Smooth muscle cell (in vitro differentiated cells): ENCODE data around the gene NBEAL2. TPM values are rescaled to one million over a fixed set of nuclear protein-coding genes. Genes with fewer than 3 reads are reported as not detected.

Source experiments
- DNase-seq: peaks from one replicate; lab custom pipeline; 2025; ENCODE audit not compliant: unreplicated experiment; lab: John Stamatoyannopoulos, UW
- H2AFZ ChIP-seq: fragments of 200-600 bp; sonication (generic); 2 replicates; pipeline ENCODE4 v1.6.0; 2016; ENCODE audit warnings: antibody characterized with exemption, low read depth, mild to moderate bottlenecking
- H3F3A ChIP-seq: fragments of 200-600 bp; sonication (generic); 2 replicates; pipeline ENCODE4 v1.6.0; 2017; ENCODE audit warnings: antibody characterized with exemption, low read depth
- H3K27ac ChIP-seq: fragments of 200-600 bp; sonication (generic); 2 replicates; pipeline ENCODE4 v1.5.1; 2016; ENCODE audit warnings: low read depth, mild to moderate bottlenecking
- H3K27me3 ChIP-seq: fragments of 200-600 bp; sonication (generic); 2 replicates; pipeline ENCODE4 v1.6.1; 2016; ENCODE audit warnings: low read depth, mild to moderate bottlenecking
- H3K36me3 ChIP-seq: fragments of 200-600 bp; sonication (generic); 2 replicates; pipeline ENCODE4 v1.5.1; 2016; ENCODE audit warnings: low read depth
- H3K4me1 ChIP-seq: fragments of 200-600 bp; sonication (generic); 2 replicates; pipeline ENCODE4 v1.5.1; 2016; ENCODE audit warnings: low read depth
- H3K4me2 ChIP-seq: fragments of 200-600 bp; sonication (generic); 2 replicates; pipeline ENCODE4 v1.6.0; 2016; ENCODE audit warnings: mild to moderate bottlenecking
- H3K4me3 ChIP-seq: fragments of 200-600 bp; sonication (generic); 2 replicates; pipeline ENCODE4 v1.5.1; 2016; ENCODE audit warnings: mild to moderate bottlenecking
- H3K79me2 ChIP-seq: fragments of 200-600 bp; sonication (generic); 2 replicates; pipeline ENCODE4 v1.6.0; 2016; ENCODE audit warnings: low read depth, mild to moderate bottlenecking
- H3K9ac ChIP-seq: fragments of 200-600 bp; sonication (generic); 2 replicates; pipeline ENCODE4 v1.6.0; 2016; ENCODE audit warnings: low read depth
- H3K9me3 ChIP-seq: fragments of 200-600 bp; sonication (generic); replicated peaks from 2 replicates; pipeline ENCODE4 v1.5.1; 2016; ENCODE audit warnings: low read depth
- H4K20me1 ChIP-seq: fragments of 200-600 bp; sonication (generic); 2 replicates; pipeline ENCODE4 v1.6.0; 2016; ENCODE audit warnings: low read depth
- CTCF ChIP-seq: fragments of 200-600 bp; sonication (generic); IDR thresholded peaks from 2 replicates; pipeline ENCODE4 v1.5.1; 2017; ENCODE audit warnings: borderline replicate concordance, mild to moderate bottlenecking, antibody characterized with exemption; ENCODE audit not compliant: insufficient read depth, poor library complexity, severe bottlenecking
- WGBS: methylation state at CpG from one replicate; pipeline ENCODE4 v1.1.7; 2016; ENCODE audit warnings: low lambda C conversion rate; 5-methylcytosine and 5-hydroxymethylcytosine counted together
- polyA plus RNA-seq: library from polyadenylated mRNA; unstranded; fragments of >200 nt; fragmentation: Nextera tagmentation; extraction: Ambion mirVana; gene quantifications from 2 replicates; pipeline ENCODE4 v1.2.1, GENCODE V29; 2016
- total RNA-seq: library from RNA; depleted of rRNA; stranded (reverse); fragments of >200 nt; gene quantifications from 2 replicates; pipeline ENCODE4 v1.2.3, GENCODE V29; 2014

Gene NBEAL2
- total and polyA plus RNA-seq, 2 experiments from 2014 or later = 4.1 to 11.9 TPM

GRCh38 chr3:47010910-47011309 is 31.4 kb downstream of the NBEAL2 start:
- H3K4me1 ChIP-seq = peaks cover 8% of the 10 kb centered on the region
- H2AFZ ChIP-seq = no peak overlapping the region
- H4K20me1 ChIP-seq = peaks cover 5% of the 10 kb centered on the region
- H3K9me3 ChIP-seq = no peaks in the 10 kb centered on the region
- 99% methylated on average over 5 of the region's 5 CpGs for WGBS
- no peak overlapping the region for H3K4me3 ChIP-seq
- no peak overlapping the region for H3K4me2 ChIP-seq
- TF ChIP-seq CTCF = no peak
- no peak overlapping the region for H3K9ac ChIP-seq
- H3K79me2 ChIP-seq = no peaks in the 10 kb centered on the region
- peaks cover 23% of the 10 kb centered on the region for H3F3A ChIP-seq
- no peak overlapping the region for H3K27ac ChIP-seq
- no peak for DNase-seq
- H3K27me3 ChIP-seq = no peaks in the 10 kb centered on the region
- H3K36me3 ChIP-seq = no peaks in the 10 kb centered on the region

- no peak for TF ChIP-seq CTCF
- DNase-seq = no peak
- Histone ChIP-seq H3K4me3 (no peak overlapping the region), H3K4me2 (no peak overlapping the region), H4K20me1 (peaks cover 10% of the 10 kb centered on the region), H3F3A (peaks cover 28% of the 10 kb centered on the region), H2AFZ (no peak overlapping the region), H3K27me3 (no peaks in the 10 kb centered on the region), H3K9ac (no peak overlapping the region), H3K9me3 (no peaks in the 10 kb centered on the region), H3K27ac (no peak overlapping the region), H3K36me3 (no peaks in the 10 kb centered on the region), H3K4me1 (peaks cover 13% of the 10 kb centered on the region), H3K79me2 (no peaks in the 10 kb centered on the region)
- 94% methylated on average over 6 of the region's 6 CpGs for WGBS
Measured at GRCh38 chr3:47011371-47011770, 31.9 kb downstream of the NBEAL2 start.

GRCh38 chr3:47012342-47013230 is 33.1 kb downstream of the NBEAL2 start:
- WGBS = 97% methylated on average over 10 of the region's 10 CpGs

More at GRCh38 chr3:47012342-47013230, 33.1 kb downstream of the NBEAL2 start:
- no peak overlapping the region for H3K4me3 ChIP-seq
- no peak for TF ChIP-seq CTCF
- DNase-seq = no peak
- peaks cover 34% of the 10 kb centered on the region for H3F3A ChIP-seq
- H3K79me2 ChIP-seq = no peaks in the 10 kb centered on the region
- no peak overlapping the region for H3K9ac ChIP-seq
- no peaks in the 10 kb centered on the region for H3K36me3 ChIP-seq
- no peaks in the 10 kb centered on the region for H3K27me3 ChIP-seq
- H3K4me2 ChIP-seq = no peak overlapping the region
- H3K27ac ChIP-seq = no peak overlapping the region
- peaks cover 16% of the 10 kb centered on the region for H3K4me1 ChIP-seq
- H3K9me3 ChIP-seq = no peaks in the 10 kb centered on the region
- H4K20me1 ChIP-seq = peaks cover 21% of the 10 kb centered on the region
- no peak overlapping the region for H2AFZ ChIP-seq
